Measurements from ENCODE around the gene DNAH17. TPM values are rescaled to one million over a fixed set of nuclear protein-coding genes. Genes with fewer than 3 reads are reported as not detected.
"Not testable (repeated sequence)": the region's sequence is repeated elsewhere in the genome, so short reads cannot be mapped to it uniquely, and the experiment has no call there.

DNAH17 gene
- total RNA-seq, 2 donors from 2014 or later = 0.13 to 0.64 TPM

DNA sequence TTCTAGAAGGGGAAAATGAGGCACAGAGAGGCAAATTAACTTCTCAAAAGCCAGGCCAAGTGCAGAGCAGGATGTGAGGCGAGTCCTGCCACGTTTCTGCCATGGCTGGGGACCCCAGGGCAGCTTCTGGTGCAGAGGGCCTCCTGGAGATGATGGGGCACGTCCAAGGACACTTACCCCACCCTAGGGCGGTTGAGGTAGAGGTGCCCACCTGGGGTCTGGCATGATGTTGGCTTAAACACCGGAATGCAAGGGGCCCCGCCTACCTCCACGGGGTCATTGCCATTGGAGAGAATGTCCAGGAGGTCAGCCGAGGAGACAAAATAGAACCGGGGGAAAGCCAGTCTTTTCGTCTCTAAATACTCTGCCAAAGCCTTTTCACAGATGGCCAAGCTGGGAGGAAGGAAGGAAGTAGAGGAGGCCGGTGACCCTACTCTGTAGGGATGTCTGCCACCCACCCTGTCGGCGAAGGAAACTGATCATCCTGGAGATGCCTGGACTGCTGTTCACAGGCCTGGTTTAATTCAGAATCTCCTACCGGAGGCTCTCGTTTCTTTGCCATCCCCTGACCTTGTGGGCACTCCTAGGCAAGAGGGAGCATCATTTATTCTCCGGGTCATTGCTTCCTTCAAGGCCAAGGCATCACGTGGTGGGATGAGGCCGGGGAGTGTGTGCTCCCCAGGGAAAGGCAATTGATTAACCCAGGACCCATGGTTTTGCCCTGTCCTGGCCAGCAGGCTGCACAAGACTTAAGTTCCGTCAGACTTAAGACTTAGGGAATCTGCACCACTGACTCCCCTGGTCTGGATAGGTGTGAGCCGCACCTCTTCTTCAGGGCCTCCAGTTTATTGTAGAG is 70.5 kb downstream of the DNAH17 start:
- no peak overlapping the region for H3K27ac Mint-ChIP-seq

DNA sequence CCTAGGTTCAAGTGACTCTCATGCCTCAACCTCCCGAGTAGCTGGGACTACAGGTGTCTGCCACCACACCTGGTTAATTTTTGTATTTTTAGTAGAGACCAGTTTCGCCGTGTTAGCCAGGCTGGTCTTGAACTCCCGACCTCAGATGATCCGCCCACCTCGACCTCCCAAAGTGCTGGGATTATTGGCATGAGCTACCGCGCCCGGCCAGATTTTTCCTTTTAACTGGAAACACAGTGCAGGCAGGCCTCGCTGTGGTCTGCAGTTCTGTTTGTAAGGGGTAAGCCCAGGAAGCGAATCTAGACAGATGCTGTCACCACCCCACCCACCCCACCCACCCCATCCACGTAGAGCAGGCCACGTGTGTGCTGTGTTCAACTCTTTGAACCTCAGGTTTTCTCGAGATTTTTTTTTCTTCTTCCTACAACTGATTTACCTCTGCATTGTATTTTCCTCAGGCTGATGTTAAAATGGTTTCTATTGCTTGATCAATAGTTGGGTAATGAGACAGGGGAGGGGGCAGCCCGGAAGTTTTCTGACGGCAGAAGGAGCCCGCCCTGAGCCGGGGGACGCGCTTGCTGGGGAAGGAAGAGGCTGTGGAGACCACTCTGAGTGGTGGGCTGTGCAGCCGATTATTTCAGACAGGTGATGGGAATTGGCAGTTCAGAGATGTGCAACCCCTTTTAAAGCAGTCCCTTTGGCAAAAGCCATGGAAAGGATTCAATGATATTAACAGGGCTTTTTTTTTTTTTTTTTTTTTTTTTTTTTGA is 72.9 kb downstream of the DNAH17 start:
- H3K9ac ChIP-seq (ENCODE audit: extremely low read depth, low read length, poor library complexity, severe bottlenecking) = no peak overlapping the region
- H3K27ac ChIP-seq (ENCODE audit: low read depth, low read length) = no peak overlapping the region
- Mint-ChIP-seq H3K9me3 (no peaks in the 10 kb centered on the region), H3K27ac (no peak overlapping the region), H3K4me1 (no peaks in the 10 kb centered on the region), H3K27me3 (ENCODE audit: insufficient read depth) (no peaks in the 10 kb centered on the region), H3K36me3 (ENCODE audit: low read depth) (no peaks in the 10 kb centered on the region), H3K4me3 (no peak overlapping the region)
- H3K4me3 ChIP-seq (ENCODE audit: low read length) = no peak overlapping the region
- no peaks in the 10 kb centered on the region for H3K4me1 ChIP-seq (ENCODE audit: control insufficient read depth, insufficient read depth, low read length)
- 91 to 94% methylated on average over 19 to 21 of the region's 21 CpGs for WGBS, 2 experiments (ENCODE audit: insufficient coverage in 1 of 2, insufficient read length in 1 of 2)
- H3K9me3 ChIP-seq (ENCODE audit: control insufficient read depth, low read length) = no peaks in the 10 kb centered on the region
- H3K27me3 ChIP-seq (ENCODE audit: control insufficient read depth, insufficient read depth, low read length, poor library complexity, severe bottlenecking) = no peaks in the 10 kb centered on the region
- DNase-seq = peak; percentile 31
- TF ChIP-seq CTCF (conservative IDR thresholded peaks at IDR 0.05) = no peak
- no peaks in the 10 kb centered on the region for H3K36me3 ChIP-seq (ENCODE audit: control insufficient read depth, insufficient read depth, low read length)

More for the DNA sequence above, 70.5 kb downstream of the DNAH17 start:
- WGBS, 2 experiments (ENCODE audit: insufficient coverage in 1 of 2, insufficient read length in 1 of 2) = 86 to 89% methylated on average over 18 to 20 of the region's 20 CpGs
- no peaks in the 10 kb centered on the region for H3K4me1 Mint-ChIP-seq
- Histone ChIP-seq H3K4me1 (ENCODE audit: control insufficient read depth, insufficient read depth, low read length) (no peaks in the 10 kb centered on the region), H3K27ac (ENCODE audit: low read depth, low read length) (no peak overlapping the region), H3K36me3 (ENCODE audit: control insufficient read depth, insufficient read depth, low read length) (no peaks in the 10 kb centered on the region), H3K27me3 (ENCODE audit: control insufficient read depth, insufficient read depth, low read length, poor library complexity, severe bottlenecking) (no peaks in the 10 kb centered on the region), H3K9ac (ENCODE audit: extremely low read depth, low read length, poor library complexity, severe bottlenecking) (no peak overlapping the region), H3K4me3 (ENCODE audit: low read length) (no peak overlapping the region), H3K9me3 (ENCODE audit: control insufficient read depth, low read length) (no peaks in the 10 kb centered on the region)
- TF ChIP-seq CTCF (conservative IDR thresholded peaks at IDR 0.05) = no peak
- no peaks in the 10 kb centered on the region for H3K27me3 Mint-ChIP-seq (ENCODE audit: insufficient read depth)
- no peaks in the 10 kb centered on the region for H3K9me3 Mint-ChIP-seq
- peak; percentile 35 for DNase-seq
- H3K36me3 Mint-ChIP-seq (ENCODE audit: low read depth) = no peaks in the 10 kb centered on the region
- H3K4me3 Mint-ChIP-seq = no peak overlapping the region

DNA sequence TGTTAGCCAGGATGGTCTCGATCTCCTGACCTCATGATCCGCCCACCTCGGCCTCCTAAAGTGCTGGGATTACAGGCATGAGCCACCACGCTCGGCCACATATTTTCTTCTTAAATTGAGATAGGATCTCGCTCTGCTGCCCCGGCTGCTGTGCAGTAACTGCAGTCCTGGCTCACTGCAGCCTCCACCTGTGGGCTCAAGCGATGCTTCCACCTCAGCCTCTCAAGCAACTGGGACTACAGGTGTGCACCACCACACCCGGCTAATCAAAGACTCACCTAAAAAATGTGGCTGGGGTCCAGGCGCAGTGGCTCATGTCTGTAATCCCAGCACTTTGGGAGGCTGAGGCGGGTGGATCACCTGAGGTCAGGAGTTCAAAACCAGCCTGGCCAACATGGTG is 73.8 kb downstream of the DNAH17 start:
- not testable (repeated sequence) for H3K9me3 ChIP-seq (ENCODE audit: control insufficient read depth, low read length); H3K9ac ChIP-seq (ENCODE audit: extremely low read depth, low read length, poor library complexity, severe bottlenecking); H3K36me3 Mint-ChIP-seq (ENCODE audit: low read depth); H3K36me3 ChIP-seq (ENCODE audit: control insufficient read depth, insufficient read depth, low read length); H3K27me3 Mint-ChIP-seq (ENCODE audit: insufficient read depth); H3K27ac Mint-ChIP-seq; H3K4me3 Mint-ChIP-seq; H3K27me3 ChIP-seq (ENCODE audit: control insufficient read depth, insufficient read depth, low read length, poor library complexity, severe bottlenecking); H3K9me3 Mint-ChIP-seq; H3K4me3 ChIP-seq (ENCODE audit: low read length); H3K4me1 Mint-ChIP-seq; H3K4me1 ChIP-seq (ENCODE audit: control insufficient read depth, insufficient read depth, low read length); H3K27ac ChIP-seq (ENCODE audit: low read depth, low read length)
- DNase-seq = peak; percentile 27
- 85 to 92% methylated on average over 10 to 11 of the region's 11 CpGs for WGBS, 2 experiments (ENCODE audit: insufficient coverage in 1 of 2, insufficient read length in 1 of 2)

Measured in endodermal cell (in vitro differentiated cells).